Measurements from ENCODE around the gene HOXB6.

- TF ChIP-seq CTCF (IDR thresholded peaks at IDR 0.05) (no peak), POLR2A (IDR thresholded peaks at IDR 0.05) (no peak)
Measured at GRCh38 chr17:48550502-48551213, 54.1 kb downstream of the HOXB6 start.

All from ovary (tissue), 3 donors.